ENCODE data around the gene NUDT4. TPM values are rescaled to one million over a fixed set of nuclear protein-coding genes. Genes with fewer than 3 reads are reported as not detected.
A peak's percentile ranks its signal among the peaks of the same experiment; 100 is the strongest.

Gene NUDT4
- total and polyA plus RNA-seq, 2 of the 13 experiments (the other 11 are each of a cell fraction or from before 2014, with no cell fraction given), result 37.3 to 70.1 TPM

DNA sequence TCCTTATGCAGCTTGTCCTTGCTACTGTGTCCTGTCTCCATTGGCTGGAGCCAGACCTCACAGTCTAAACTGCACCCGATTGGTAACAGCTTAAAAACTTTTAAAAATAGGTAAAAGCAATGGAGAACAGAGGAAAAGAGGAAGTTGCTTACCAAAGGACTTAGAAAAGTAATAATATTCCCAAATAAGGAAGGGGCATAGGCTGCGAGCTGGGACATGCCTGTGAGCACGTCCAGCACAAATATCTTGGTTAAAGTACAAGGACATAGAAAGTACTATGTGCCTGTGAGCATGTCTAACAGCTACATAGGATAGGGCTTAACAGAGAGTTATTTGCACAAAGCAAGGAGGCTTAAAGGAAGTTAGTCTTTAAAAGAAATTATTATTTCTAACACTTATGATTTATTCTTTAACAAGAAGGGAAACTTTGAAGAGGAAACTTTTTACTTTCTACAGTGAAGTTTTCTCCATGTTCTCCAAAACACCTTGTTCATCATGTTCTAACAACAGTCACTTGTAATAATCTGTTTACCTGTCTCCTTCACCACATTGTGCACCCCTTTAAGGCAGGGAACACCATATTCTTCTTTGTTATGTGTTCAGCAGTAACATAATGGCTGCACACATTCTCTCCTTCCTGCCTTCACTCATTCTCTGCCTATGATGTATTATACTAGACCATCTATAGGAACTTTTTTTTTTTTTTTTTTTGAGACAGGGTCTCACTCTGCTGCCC is 73.9 kb downstream of the NUDT4 start:
- peaks cover 79% of the 10 kb centered on the region for H3K4me1 ChIP-seq (ENCODE audit: insufficient read depth, low read length)
- 9% methylated on average over 3 of the region's 3 CpGs for WGBS (ENCODE audit: low lambda C conversion rate)
- CTCF ChIA-PET (ENCODE audit: low intra/inter-chr PET ratio, low total read pairs), result no interaction called here
- ATAC-seq, result peak; percentile 60
- no TSS peak for BruUV-seq (replicated peaks)
- intact Hi-C loops (cut with micrococcal nuclease; ENCODE audit: unreplicated experiment), result no loop called here
- peak overlapping the region; percentile 54 for H3K27ac ChIP-seq (ENCODE audit: extremely low read length, insufficient read depth, low read length)
- POLR2A ChIA-PET, result interaction anchor here (1.2 kb wide), 1 partner anchor 9 kb away, joined by 3 read pairs; no protein-coding TSS in a partner anchor
- no peaks in the 10 kb centered on the region for H4K20me1 ChIP-seq (ENCODE audit: insufficient read depth, low read length)
- no peaks in the 10 kb centered on the region for H3K9me3 ChIP-seq (ENCODE audit: low read length)
- in situ Hi-C loops (cut with HindIII; ENCODE audit: extremely low pct_ligation_motif_present, low pct_unique_long_range_greater_than_20kb), result no loop called here
- H3K4me2 ChIP-seq (ENCODE audit: low read depth, low read length), result peak overlapping the region; percentile 62
- no peaks in the 10 kb centered on the region for H3K79me2 ChIP-seq (ENCODE audit: insufficient read depth, low read length)
- no peaks in the 10 kb centered on the region for H3K27me3 ChIP-seq (ENCODE audit: control insufficient read depth in 1 of 2, insufficient read depth in 2 of 2, low read length in 2 of 2)
- FAIRE-seq, result peak; percentile 23
- H3K4me3 ChIP-seq (replicated peaks in 1 of 3; ENCODE audit: insufficient read depth in 1 of 3, low read depth in 2 of 3, low read length in 3 of 3), result no peak overlapping the region
- no peak for DNase-seq (ENCODE audit: low spot score)
- H2AFZ ChIP-seq (ENCODE audit: low read length), result no peak overlapping the region
- no peak overlapping the region for H3K9ac ChIP-seq (ENCODE audit: insufficient read depth, low read depth, low read length)
- no peaks in the 10 kb centered on the region for H3K36me3 ChIP-seq (replicated peaks in 1 of 2; ENCODE audit: control insufficient read depth in 1 of 2, insufficient read depth in 2 of 2, low read length in 2 of 2)
- no peak for TF ChIP-seq RFX3 (CRISPR knock-in tag; IDR thresholded peaks at IDR 0.05)
- TF ChIP-seq ZNF121 (CRISPR knock-in tag; IDR thresholded peaks at IDR 0.05), result peak; percentile 47; the same call in 1 of the 2 replicates
- TF ChIP-seq ZNF589 (CRISPR knock-in tag; conservative IDR thresholded peaks at IDR 0.05), result no peak
- TF ChIP-seq HNRNPL (IDR thresholded peaks at IDR 0.05; ENCODE audit: low read depth, low read length), result no peak
- TF ChIP-seq, protein P1, sequence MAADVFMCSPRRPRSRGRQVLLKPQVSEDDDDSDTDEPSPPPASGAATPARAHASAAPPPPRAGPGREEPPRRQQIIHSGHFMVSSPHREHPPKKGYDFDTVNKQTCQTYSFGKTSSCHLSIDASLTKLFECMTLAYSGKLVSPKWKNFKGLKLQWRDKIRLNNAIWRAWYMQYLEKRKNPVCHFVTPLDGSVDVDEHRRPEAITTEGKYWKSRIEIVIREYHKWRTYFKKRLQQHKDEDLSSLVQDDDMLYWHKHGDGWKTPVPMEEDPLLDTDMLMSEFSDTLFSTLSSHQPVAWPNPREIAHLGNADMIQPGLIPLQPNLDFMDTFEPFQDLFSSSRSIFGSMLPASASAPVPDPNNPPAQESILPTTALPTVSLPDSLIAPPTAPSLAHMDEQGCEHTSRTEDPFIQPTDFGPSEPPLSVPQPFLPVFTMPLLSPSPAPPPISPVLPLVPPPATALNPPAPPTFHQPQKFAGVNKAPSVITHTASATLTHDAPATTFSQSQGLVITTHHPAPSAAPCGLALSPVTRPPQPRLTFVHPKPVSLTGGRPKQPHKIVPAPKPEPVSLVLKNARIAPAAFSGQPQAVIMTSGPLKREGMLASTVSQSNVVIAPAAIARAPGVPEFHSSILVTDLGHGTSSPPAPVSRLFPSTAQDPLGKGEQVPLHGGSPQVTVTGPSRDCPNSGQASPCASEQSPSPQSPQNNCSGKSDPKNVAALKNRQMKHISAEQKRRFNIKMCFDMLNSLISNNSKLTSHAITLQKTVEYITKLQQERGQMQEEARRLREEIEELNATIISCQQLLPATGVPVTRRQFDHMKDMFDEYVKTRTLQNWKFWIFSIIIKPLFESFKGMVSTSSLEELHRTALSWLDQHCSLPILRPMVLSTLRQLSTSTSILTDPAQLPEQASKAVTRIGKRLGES (CRISPR knock-in tag; IDR thresholded peaks at IDR 0.05; ENCODE audit: borderline replicate concordance), result no peak
- peak; percentile 40; the same call in 1 of the 2 replicates for TF ChIP-seq MIXL1 (CRISPR knock-in tag; IDR thresholded peaks at IDR 0.05)
- TF ChIP-seq ZNF570 (CRISPR knock-in tag; IDR thresholded peaks at IDR 0.05; ENCODE audit: borderline replicate concordance), result no peak
- TF ChIP-seq, protein P2, sequence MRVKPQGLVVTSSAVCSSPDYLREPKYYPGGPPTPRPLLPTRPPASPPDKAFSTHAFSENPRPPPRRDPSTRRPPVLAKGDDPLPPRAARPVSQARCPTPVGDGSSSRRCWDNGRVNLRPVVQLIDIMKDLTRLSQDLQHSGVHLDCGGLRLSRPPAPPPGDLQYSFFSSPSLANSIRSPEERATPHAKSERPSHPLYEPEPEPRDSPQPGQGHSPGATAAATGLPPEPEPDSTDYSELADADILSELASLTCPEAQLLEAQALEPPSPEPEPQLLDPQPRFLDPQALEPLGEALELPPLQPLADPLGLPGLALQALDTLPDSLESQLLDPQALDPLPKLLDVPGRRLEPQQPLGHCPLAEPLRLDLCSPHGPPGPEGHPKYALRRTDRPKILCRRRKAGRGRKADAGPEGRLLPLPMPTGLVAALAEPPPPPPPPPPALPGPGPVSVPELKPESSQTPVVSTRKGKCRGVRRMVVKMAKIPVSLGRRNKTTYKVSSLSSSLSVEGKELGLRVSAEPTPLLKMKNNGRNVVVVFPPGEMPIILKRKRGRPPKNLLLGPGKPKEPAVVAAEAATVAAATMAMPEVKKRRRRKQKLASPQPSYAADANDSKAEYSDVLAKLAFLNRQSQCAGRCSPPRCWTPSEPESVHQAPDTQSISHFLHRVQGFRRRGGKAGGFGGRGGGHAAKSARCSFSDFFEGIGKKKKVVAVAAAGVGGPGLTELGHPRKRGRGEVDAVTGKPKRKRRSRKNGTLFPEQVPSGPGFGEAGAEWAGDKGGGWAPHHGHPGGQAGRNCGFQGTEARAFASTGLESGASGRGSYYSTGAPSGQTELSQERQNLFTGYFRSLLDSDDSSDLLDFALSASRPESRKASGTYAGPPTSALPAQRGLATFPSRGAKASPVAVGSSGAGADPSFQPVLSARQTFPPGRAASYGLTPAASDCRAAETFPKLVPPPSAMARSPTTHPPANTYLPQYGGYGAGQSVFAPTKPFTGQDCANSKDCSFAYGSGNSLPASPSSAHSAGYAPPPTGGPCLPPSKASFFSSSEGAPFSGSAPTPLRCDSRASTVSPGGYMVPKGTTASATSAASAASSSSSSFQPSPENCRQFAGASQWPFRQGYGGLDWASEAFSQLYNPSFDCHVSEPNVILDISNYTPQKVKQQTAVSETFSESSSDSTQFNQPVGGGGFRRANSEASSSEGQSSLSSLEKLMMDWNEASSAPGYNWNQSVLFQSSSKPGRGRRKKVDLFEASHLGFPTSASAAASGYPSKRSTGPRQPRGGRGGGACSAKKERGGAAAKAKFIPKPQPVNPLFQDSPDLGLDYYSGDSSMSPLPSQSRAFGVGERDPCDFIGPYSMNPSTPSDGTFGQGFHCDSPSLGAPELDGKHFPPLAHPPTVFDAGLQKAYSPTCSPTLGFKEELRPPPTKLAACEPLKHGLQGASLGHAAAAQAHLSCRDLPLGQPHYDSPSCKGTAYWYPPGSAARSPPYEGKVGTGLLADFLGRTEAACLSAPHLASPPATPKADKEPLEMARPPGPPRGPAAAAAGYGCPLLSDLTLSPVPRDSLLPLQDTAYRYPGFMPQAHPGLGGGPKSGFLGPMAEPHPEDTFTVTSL (CRISPR knock-in tag; IDR thresholded peaks at IDR 0.05; ENCODE audit: borderline replicate concordance), result peak; percentile 56; the same call in 1 of the 2 replicates
- TF ChIP-seq HNRNPK (IDR thresholded peaks at IDR 0.05; ENCODE audit: low read depth, low read length, poor library complexity, severe bottlenecking), result no peak
- TF ChIP-seq, protein P3, sequence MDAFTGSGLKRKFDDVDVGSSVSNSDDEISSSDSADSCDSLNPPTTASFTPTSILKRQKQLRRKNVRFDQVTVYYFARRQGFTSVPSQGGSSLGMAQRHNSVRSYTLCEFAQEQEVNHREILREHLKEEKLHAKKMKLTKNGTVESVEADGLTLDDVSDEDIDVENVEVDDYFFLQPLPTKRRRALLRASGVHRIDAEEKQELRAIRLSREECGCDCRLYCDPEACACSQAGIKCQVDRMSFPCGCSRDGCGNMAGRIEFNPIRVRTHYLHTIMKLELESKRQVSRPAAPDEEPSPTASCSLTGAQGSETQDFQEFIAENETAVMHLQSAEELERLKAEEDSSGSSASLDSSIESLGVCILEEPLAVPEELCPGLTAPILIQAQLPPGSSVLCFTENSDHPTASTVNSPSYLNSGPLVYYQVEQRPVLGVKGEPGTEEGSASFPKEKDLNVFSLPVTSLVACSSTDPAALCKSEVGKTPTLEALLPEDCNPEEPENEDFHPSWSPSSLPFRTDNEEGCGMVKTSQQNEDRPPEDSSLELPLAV (CRISPR knock-in tag; conservative IDR thresholded peaks at IDR 0.05; ENCODE audit: low read depth), result no peak
- TF ChIP-seq ISX (CRISPR knock-in tag; conservative IDR thresholded peaks at IDR 0.05), result no peak
- no peak for TF ChIP-seq TCF7 (IDR thresholded peaks at IDR 0.05; ENCODE audit: low read depth)
- peak; percentile 49; the same call in 1 of the 2 replicates for TF ChIP-seq IRF2 (CRISPR knock-in tag; IDR thresholded peaks at IDR 0.05)
- no peak for TF ChIP-seq TRIM24 (CRISPR knock-in tag; IDR thresholded peaks at IDR 0.05)

Data from HepG2 (cell line).